ENCODE results near the gene POFUT2.

Gene POFUT2

DNA sequence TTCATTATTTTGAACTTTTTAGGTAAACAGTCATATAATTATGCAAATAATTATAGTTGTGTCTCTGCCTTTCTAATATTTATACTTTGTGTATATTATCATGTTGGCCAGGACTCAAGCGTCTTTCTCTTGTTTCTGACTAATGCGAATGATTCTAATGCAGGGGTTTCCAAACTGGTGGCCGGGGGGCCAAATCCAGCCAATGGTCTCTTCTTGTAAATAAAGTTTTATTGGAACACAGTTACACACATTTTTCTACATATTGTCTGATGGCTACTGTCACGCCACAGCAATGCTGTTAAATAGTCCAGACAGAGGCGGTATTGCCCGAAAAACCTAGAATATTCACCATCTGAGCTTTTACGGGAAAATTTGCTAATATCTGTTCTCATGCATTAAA lies 8.9 kb upstream of the POFUT2 start:
- no peak overlapping the region for H3K4me3 ChIP-seq (ENCODE audit: control insufficient read depth, low read depth, low read length)
- TF ChIP-seq, protein P1, sequence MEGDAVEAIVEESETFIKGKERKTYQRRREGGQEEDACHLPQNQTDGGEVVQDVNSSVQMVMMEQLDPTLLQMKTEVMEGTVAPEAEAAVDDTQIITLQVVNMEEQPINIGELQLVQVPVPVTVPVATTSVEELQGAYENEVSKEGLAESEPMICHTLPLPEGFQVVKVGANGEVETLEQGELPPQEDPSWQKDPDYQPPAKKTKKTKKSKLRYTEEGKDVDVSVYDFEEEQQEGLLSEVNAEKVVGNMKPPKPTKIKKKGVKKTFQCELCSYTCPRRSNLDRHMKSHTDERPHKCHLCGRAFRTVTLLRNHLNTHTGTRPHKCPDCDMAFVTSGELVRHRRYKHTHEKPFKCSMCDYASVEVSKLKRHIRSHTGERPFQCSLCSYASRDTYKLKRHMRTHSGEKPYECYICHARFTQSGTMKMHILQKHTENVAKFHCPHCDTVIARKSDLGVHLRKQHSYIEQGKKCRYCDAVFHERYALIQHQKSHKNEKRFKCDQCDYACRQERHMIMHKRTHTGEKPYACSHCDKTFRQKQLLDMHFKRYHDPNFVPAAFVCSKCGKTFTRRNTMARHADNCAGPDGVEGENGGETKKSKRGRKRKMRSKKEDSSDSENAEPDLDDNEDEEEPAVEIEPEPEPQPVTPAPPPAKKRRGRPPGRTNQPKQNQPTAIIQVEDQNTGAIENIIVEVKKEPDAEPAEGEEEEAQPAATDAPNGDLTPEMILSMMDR (IDR thresholded peaks at IDR 0.05; ENCODE audit: control insufficient read depth, insufficient read depth, low read depth, low read length, missing control alignments) = no peak
- no peak for DNase-seq (ENCODE audit: low read depth)

DNA sequence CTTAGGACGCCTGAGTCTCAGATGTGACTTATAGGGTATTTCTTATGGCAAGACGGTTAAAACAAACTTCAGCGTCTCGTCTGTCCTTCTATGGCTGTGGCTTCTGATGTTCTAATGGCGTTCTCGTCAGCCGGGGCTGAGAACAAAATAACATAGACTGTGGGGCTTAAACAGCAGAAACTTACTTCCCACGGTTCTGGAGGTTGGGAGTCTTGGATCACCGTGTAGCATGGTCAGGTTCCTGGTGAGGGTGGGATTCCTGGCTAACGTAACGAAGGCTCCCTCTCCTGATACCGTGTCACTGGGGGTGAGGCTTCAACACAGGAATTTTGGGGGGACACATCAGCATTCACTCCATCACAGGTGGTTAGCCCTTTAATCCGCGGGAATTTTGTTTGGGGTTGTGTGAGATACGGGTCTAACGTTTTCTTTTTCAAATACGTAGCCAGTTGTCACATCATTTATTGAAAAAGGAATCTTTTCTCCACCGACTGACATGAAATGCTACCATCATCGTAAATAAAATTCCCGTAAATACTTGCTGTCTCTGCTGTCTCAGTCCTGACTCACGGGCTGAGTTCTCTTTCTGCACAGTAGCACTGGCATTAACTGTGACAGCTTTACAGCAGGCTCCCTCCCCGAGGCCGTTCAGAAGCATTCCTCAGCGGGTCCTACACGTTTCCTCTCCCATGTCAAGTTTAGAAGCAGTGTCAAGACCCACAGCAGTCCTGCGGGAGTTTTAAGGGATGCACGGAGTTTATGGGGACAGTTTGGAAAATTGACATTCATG lies 8.1 kb upstream of the POFUT2 start:
- TF ChIP-seq, protein P1 (IDR thresholded peaks at IDR 0.05; ENCODE audit: control insufficient read depth, insufficient read depth, low read depth, low read length, missing control alignments) = no peak
- peak; percentile 83 for DNase-seq (ENCODE audit: low read depth)
- no peak overlapping the region for H3K4me3 ChIP-seq (ENCODE audit: control insufficient read depth, low read depth, low read length)

DNA sequence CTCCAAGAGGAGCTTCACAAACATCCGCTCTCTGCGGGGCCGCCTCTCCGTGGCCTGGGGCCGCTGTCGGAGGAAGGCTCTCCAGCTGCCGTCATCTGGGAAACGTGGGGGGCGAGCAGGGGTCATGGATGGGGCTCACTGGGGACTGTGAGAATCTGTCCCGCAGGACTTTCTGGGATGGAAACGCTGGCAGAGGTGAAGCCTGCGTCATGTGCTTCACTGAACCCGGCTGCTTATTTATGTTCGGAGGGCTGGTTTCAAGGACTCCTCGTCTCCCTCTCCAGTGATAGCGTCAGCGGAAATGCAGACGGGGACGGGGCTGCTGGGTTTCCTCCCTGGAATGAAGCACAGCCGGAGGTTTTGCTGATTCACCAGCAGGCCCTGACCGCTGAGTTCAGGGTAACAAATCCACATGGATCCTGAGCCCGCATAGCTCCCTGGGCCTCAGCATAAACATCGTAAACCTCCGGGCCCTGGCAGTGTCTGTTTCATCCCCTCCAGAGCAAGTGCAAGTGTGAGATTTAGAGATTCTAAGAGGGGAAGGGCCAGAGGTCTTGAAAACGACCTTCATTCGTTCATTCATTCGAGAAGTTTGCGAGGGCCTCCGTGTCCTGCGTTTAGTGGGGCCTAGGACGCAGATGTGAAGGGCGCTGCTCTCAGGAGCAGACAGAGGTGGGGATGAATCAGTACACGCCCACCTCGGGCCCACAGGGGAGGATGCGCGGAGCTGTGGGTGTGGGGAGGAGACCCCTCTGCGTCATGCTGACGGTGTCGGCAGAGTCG lies 7.0 kb upstream of the POFUT2 start:
- TF ChIP-seq, protein P1 (IDR thresholded peaks at IDR 0.05; ENCODE audit: control insufficient read depth, insufficient read depth, low read depth, low read length, missing control alignments) = no peak
- peak overlapping the region; percentile 15; the same call in 1 of the 2 replicates for H3K4me3 ChIP-seq (ENCODE audit: control insufficient read depth, low read depth, low read length)
- peak; percentile 90 for DNase-seq (ENCODE audit: low read depth)

DNA sequence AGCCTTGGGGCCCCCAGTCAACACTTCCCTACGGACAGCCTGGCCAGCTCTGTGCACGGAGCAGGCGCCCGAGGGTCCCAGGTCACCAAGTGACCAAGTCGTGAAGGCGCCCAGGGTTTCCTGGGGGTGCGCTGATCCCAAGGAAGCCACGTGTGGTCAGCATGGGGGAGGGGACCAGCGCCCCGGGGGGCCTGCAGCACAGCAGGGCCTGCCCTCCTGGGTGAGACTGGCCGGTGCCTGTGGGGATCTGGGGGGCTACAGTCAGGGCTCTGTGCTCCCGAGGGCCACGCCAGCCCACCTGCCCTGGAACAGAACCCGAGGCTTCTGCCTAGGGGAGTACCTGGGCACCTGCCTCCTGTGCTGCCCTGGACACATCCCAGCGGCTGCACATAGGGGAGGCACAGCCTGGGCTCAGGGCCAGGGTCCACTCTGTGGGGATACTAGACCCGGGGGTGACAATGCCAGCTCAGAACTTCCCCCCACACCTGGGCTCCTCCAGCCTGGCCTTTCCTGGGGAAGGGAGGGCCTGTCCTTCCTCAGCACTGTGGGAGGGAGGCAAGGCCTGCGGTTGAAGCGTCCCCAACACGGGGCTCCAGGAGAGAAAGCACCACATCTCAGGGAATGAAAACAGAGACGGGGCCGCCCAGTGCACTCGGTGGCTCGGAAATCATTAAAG lies 6.2 kb upstream of the POFUT2 start:
- no peak for DNase-seq (ENCODE audit: low read depth)
- TF ChIP-seq, protein P1 (IDR thresholded peaks at IDR 0.05; ENCODE audit: control insufficient read depth, insufficient read depth, low read depth, low read length, missing control alignments) = no peak
- 0 out of 2 replicates have a peak overlapping the region, but pooled peaks have one; percentile 15 for H3K4me3 ChIP-seq (ENCODE audit: control insufficient read depth, low read depth, low read length)

DNA sequence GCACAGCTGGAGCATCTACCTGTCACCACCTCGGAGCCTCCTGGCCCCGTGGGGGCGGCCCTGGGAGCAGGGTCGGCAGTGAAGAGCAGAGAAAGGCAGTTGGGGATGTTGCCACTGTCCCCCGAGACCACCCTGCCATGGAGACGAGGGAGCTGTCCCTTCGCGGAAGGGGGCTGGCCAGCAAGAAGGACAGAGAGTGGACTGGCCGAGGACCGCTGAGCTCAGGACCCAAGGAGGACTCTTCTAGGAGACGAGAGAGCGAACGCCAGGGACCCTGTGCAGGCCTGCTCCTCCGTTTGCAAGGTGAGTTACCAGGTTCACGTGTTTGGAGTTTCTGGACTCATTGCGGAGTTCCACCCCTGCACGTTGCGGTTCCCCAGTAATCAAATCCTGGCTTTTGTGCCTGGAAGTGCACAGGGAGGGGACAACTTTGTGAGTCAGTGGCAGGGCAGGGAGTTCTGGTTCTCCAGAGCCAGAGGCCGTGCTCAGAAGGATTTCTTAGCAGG lies 5.6 kb upstream of the POFUT2 start:
- DNase-seq (ENCODE audit: low read depth) = no peak
- no peak overlapping the region for H3K4me3 ChIP-seq (ENCODE audit: control insufficient read depth, low read depth, low read length)
- TF ChIP-seq, protein P1 (IDR thresholded peaks at IDR 0.05; ENCODE audit: control insufficient read depth, insufficient read depth, low read depth, low read length, missing control alignments) = no peak
